HEK293T (cell line): ENCODE results near the gene ZXDC.

ENCODE experiments used
- CTCF ChIA-PET: fragments of 350-600 bp; formaldehyde crosslinking; extraction: SDS; loops from one replicate; lab custom pipeline; 2021; ENCODE audit warnings: antibody characterized with exemption, inconsistent platforms; lab: Yijun Ruan, JAX
- POLR2A ChIA-PET: fragments of 350-600 bp; formaldehyde crosslinking; extraction: SDS; loops from one replicate; lab custom pipeline; 2020; ENCODE audit warnings: antibody characterized with exemption, inconsistent platforms; lab: Yijun Ruan, JAX
- DNase-seq: peaks from one replicate; pipeline ENCODE4 v3.0.0; 2012; ENCODE audit warnings: mixed read lengths; ENCODE audit errors: extremely low spot score
- ARNT ChIP-seq: fragments of 450-650 bp; IDR thresholded peaks from 2 replicates; pipeline ENCODE4 v1.6.1; 2017; ENCODE audit warnings: mild to moderate bottlenecking
- BHLHE40 ChIP-seq: fragments of 450-650 bp; IDR thresholded peaks from 2 replicates; pipeline ENCODE4 v1.6.1; 2016; ENCODE audit warnings: mild to moderate bottlenecking, moderate library complexity, borderline replicate concordance
- CTBP1 ChIP-seq: fragments of 450-650 bp; IDR thresholded peaks from 2 replicates; pipeline ENCODE4 v1.6.1; 2016; ENCODE audit warnings: borderline replicate concordance
- ELF4 ChIP-seq: fragments of 450-650 bp; IDR thresholded peaks from 2 replicates; pipeline ENCODE4 v1.6.1; 2017; ENCODE audit warnings: antibody characterized with exemption
- FOXA1 ChIP-seq: fragments of 450-650 bp; IDR thresholded peaks from 2 replicates; pipeline ENCODE4 v1.6.1; 2016; ENCODE audit warnings: mild to moderate bottlenecking
- FOXK2 ChIP-seq: fragments of 450-650 bp; IDR thresholded peaks from 2 replicates; pipeline ENCODE4 v1.6.1; 2016; ENCODE audit warnings: mild to moderate bottlenecking
- FOXM1 ChIP-seq: fragments of 450-650 bp; IDR thresholded peaks from 2 replicates; pipeline ENCODE4 v1.6.1; 2017; ENCODE audit warnings: mild to moderate bottlenecking, borderline replicate concordance
- HDGF ChIP-seq: fragments of 450-650 bp; IDR thresholded peaks from 2 replicates; pipeline ENCODE4 v1.6.1; 2017; ENCODE audit warnings: antibody characterized with exemption, borderline replicate concordance
- L3MBTL2 ChIP-seq: fragments of 450-650 bp; conservative IDR thresholded peaks from 2 replicates; pipeline ENCODE4 v1.6.1; 2016; ENCODE audit warnings: mild to moderate bottlenecking
- LEF1 ChIP-seq: fragments of 450-650 bp; IDR thresholded peaks from 2 replicates; pipeline ENCODE4 v1.6.1; 2017; ENCODE audit warnings: mild to moderate bottlenecking, borderline replicate concordance
- NFRKB ChIP-seq: fragments of 450-650 bp; IDR thresholded peaks from 2 replicates; pipeline ENCODE4 v1.6.1; 2016; ENCODE audit warnings: mild to moderate bottlenecking, moderate library complexity
- SP1 ChIP-seq: fragments of 450-650 bp; IDR thresholded peaks from 2 replicates; pipeline ENCODE4 v1.6.1; 2017
- SUZ12 ChIP-seq: fragments of 450-650 bp; IDR thresholded peaks from 2 replicates; pipeline ENCODE4 v1.6.1; 2016; ENCODE audit warnings: mild to moderate bottlenecking
- TARDBP ChIP-seq: fragments of 450-650 bp; IDR thresholded peaks from 2 replicates; pipeline ENCODE4 v1.6.1; 2016
- ZNF384 ChIP-seq: fragments of 450-650 bp; IDR thresholded peaks from 2 replicates; pipeline ENCODE4 v1.6.1; 2016
- TF ChIP-seq, protein P1 (sequence below): fragments of 450-650 bp; IDR thresholded peaks from 2 replicates; pipeline ENCODE4 v1.6.1; 2016

ZXDC gene

DNA sequence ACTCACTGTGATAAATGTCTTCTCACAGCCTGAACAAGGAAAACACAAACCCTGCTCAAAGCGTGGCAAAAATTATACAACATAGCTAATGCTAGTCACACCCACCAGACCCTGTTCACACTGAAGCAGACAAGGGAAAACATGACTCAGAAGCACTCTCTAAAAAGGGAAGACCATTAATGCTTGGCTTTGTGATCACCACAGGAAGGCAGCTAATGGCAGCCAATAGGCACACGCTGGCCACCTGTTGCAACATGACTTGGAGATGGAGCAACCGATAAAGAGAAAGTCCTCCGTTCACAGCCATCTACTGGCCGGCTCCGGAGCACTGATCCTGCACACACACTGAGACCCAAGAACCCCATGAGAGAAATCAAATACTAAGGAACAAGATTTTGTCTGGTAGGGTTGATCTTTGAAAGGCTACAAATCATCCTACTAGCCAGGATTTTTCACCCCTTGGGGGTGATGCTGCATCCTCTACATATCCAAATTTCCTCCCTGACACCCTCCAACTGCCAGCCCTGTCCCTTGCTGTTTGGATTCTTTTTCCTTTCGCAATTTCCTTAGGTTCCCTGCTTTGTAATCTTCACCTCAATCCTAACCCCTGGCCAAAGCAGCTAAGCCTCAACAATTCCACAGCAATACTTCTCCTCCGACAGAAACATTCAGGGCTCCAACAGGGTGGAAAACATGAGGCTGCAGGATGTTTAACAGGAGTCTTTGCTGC is 3.2 kb downstream of the ZXDC start:
- TF ChIP-seq L3MBTL2 (peak; percentile 54; the same call in 1 of the 2 replicates), CTBP1 (no peak)
- POLR2A ChIA-PET: interaction anchor here (1.6 kb wide), 1 partner anchor 10 kb away, joined by 5 read pairs; no protein-coding TSS in a partner anchor
- peak; percentile 41 for DNase-seq
- CTCF ChIA-PET: no interaction called here

DNA sequence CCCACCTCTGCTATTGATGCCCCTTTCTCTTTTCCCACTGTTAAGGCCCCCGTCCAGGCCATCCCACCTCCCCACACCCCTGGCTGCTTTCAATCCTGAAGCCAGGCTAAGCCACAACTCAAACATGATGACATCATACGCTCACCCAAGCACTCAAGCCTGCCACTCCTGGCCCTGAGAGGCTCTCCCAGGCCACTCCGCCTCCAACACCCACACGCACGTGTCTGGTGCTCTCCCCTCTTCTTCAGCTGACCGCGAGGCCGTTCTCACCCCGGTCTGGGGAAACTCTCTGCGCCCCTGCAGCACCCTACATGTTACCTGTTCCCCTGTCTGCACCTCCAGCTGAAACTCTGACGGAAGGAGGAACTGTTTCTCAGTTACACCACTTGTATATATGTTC is 6.2 kb downstream of the ZXDC start:
- TF ChIP-seq BHLHE40 (no peak), ZNF384 (no peak), TARDBP (no peak), SUZ12 (no peak), L3MBTL2 (no peak)
- TF ChIP-seq, protein P1, sequence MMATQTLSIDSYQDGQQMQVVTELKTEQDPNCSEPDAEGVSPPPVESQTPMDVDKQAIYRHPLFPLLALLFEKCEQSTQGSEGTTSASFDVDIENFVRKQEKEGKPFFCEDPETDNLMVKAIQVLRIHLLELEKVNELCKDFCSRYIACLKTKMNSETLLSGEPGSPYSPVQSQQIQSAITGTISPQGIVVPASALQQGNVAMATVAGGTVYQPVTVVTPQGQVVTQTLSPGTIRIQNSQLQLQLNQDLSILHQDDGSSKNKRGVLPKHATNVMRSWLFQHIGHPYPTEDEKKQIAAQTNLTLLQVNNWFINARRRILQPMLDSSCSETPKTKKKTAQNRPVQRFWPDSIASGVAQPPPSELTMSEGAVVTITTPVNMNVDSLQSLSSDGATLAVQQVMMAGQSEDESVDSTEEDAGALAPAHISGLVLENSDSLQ: no peak
- ChIA-PET CTCF (no interaction called here), POLR2A (no interaction called here)
- DNase-seq: no peak

DNA sequence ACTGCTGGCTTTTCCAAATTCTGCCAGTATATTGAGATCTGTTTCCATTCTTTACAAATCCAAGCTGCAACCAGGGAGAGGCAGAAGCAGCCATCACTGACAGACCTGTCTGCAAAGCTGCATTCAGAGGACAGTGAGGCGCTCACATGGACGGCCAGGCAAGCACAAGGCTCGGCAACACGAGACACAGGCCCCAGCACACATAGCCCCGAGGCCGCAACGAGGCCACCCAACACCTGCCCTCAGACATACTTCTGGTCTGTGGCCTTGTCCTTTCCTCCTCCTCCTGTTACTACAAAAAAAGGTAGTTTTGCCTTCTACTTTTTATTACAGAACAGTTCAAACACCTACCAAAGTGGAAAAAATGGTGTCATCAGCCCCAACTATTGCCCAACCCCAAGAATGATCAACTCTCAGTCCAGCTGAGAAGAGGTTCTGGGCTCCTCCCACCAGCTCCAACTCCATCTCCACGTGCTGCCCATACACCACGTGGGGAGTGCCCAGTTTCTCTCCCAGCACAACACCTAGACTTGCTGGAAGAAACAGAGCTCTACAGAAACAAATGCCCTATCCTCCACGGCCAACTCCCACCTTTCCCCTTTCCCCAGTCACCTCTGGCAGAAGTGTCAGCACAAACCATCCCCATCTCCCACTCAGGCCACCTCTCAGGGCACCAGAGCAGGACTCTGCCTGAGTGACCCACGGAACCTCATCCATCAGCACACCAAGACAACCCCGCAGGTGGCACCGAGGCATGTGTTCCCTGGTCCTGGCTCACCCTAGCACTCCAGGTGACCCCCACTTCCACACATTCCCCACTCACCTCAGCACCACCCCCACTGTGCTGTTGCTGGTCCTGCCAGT is 7.4 kb downstream of the ZXDC start:
- no peak for TF ChIP-seq ARNT
- TF ChIP-seq SUZ12: no peak
- TF ChIP-seq SP1: no peak
- no peak for DNase-seq
- POLR2A ChIA-PET: no interaction called here
- CTCF ChIA-PET: no interaction called here

DNA sequence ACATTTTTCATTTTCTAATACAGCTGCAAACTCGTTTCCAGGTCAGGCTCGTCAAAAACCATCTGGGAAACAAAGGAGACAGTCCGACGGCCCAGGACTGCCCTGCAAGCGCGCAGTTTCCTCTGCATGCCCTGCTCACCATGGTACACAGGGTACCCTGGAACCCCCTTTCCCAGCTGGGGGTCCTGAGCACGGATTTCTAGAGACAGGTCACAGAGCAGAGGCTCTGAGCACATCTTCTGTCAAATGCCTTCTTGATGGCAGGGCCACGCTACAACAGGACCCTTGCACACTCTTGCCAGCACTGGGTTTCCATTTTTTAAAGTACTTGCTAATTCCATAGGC is 8.1 kb downstream of the ZXDC start:
- CTCF ChIA-PET: no interaction called here
- POLR2A ChIA-PET: no interaction called here
- TF ChIP-seq SP1 (no peak), L3MBTL2 (no peak), LEF1 (no peak), ZNF384 (no peak), HDGF (no peak), SUZ12 (no peak), FOXA1 (no peak), FOXK2 (no peak), ELF4 (no peak), BHLHE40 (no peak), ARNT (no peak), FOXM1 (no peak), NFRKB (no peak), TARDBP (no peak), CTBP1 (no peak)
- TF ChIP-seq, protein P1: no peak
- DNase-seq: no peak

DNA sequence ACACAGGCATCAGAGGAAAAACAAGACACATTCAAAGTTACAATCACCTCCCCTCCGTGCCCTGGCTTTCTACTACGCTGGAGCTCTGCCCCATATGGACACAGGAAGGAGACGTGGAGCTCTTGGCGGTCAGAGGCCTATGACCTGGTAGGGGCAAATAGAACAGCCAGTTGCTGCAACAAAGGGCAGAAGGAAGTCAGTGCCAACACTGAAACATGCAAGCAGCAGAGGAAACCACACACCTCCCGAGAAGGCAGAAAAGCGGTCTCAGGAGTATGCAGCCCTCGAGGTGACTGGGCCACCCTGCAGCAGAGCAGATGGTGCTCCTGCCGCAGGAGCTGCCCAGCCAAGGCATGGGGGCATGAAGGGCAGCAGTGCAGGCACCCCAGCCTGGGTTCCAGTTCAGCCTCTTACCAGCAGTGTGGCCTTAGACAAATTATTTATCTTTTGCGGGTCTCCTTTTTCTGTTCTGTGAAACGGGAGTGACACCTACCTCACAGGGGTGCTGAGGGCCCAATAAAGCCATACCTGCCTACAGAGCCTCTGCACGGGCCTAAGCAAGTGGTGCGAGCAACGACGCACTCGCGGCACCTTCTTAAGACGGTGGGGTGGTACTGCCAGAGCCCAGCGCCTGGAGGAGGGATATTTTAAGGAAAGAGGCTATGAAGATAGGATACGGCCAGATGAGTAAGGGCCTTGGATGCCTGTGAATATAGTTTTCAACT is 8.6 kb downstream of the ZXDC start:
- no peak for DNase-seq
- POLR2A ChIA-PET: interaction anchor here (0.7 kb wide), 1 partner anchor 9 kb away, joined by 3 read pairs; the partner anchor contains the start of gene ZXDC
- CTCF ChIA-PET: no interaction called here
- TF ChIP-seq FOXM1 (no peak), LEF1 (no peak), FOXA1 (no peak), L3MBTL2 (no peak), ZNF384 (no peak), NFRKB (no peak)
- TF ChIP-seq, protein P1: no peak

DNA sequence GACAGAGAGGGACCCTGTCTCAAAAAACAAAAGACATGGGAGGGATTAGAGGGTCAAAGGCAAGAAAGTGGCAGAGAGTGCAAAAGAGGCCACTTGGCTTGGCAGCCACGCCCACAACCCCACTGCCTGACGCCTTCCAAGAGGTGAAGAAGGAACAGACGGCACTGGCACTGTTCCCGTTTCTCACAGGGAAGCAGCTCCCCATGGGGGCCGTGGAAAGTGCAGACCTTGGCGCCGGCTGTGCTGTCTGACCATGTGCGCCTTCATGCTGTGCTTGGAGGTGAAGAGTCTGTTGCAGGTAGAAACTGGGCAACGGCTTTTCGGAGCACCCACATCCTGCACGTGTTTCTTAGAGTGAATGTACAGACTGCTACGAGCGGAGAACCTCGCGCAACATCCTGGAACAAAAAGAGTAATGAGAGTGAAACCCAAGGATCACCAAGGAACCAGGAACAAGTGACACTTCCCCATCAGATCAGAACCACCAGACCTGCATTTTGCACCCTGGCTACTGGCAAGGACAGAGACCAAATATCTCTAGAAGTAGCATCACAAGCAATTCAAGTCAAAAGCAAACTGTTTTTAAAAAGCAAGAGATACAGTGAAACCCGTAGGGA is 9.7 kb downstream of the ZXDC start:
- ChIA-PET CTCF (no interaction called here), POLR2A (interaction anchor here (0.7 kb wide), 1 partner anchor 10 kb away, joined by 3 read pairs; the partner anchor contains the start of gene ZXDC)
- DNase-seq: no peak
- TF ChIP-seq ARNT (no peak), SUZ12 (no peak), FOXA1 (no peak), TARDBP (no peak), NFRKB (no peak), FOXM1 (no peak)
